Forelimb muscle (tissue), 1 donor: ENCODE results near the gene TRPM3. TPM values are rescaled to one million over a fixed set of nuclear protein-coding genes. Genes with fewer than 3 reads are reported as not detected.
A peak's percentile ranks its signal among the peaks of the same experiment; 100 is the strongest.

Source experiments
- DNase-seq: peaks from one replicate; pipeline ENCODE4 v3.0.0-alpha.2; 2013; ENCODE audit warnings: low read depth
- polyA plus RNA-seq: library from polyadenylated mRNA; unstranded; fragments of 120-200 nt; gene quantifications from one replicate; pipeline ENCODE4 v1.2.1, GENCODE V29; 2013; ENCODE audit not compliant: insufficient read length

Gene TRPM3
- polyA plus RNA-seq, 1 donor, result 0.19 TPM

GRCh38 chr9:71097671-71098070, 23.8 kb downstream of the TRPM3 start:
- no peak for DNase-seq

DNA sequence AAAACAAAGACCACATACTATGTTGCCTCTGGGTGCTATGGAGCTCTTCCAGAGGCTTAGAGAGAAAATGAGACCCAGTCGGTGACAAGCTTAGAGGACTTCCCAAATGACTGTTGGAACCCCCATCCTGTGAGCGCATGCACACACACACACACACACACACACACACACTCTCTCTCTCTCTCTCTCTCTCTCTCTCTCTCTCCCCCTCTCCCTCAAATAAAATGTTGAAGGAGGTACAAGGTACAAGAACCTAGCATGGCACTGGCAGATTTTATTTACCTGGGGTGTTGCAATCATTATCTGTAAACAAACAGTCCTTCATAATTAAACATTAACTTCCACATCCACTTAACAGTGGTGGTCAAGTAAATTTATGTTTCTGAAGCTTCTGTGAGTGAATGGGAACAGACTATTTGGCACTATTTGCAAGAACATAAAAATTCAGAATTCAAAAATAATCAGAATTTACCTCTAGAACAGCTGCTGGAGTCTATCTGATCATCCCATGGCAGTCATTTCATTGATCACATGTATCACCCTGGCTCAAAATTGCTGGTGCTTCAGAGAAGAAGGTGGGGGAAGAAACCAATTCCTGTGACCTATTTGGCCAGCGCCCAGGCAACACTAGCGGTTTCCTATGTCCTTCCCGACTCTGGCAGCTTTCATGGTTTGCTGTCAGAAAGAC, 24.9 kb downstream of the TRPM3 start:
- DNase-seq, result no peak

DNA sequence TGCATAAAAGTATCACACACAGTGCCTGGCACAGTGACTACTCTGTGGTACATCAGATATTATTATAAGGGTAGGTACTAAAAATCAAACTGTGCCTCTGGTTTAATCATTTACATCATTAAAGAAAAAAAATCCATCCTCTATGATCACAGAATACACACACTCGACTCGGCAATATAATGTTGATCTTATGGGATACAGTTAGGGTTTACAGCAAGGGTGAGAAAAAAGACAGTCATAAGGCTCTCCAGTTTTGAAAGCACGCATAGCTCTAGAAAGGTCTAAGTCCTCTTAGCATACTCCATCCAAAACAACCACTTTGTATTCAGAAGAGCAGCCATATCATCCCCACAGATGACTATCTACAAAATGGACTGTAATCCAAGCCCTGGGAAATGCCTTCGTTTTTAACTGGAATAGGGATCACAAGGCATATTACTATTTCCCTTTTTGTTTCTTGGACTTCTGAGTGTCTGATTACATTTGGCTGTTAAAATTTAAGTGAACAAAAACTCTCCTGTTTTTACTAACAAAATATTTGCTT, 26.6 kb downstream of the TRPM3 start:
- no peak for DNase-seq

DNA sequence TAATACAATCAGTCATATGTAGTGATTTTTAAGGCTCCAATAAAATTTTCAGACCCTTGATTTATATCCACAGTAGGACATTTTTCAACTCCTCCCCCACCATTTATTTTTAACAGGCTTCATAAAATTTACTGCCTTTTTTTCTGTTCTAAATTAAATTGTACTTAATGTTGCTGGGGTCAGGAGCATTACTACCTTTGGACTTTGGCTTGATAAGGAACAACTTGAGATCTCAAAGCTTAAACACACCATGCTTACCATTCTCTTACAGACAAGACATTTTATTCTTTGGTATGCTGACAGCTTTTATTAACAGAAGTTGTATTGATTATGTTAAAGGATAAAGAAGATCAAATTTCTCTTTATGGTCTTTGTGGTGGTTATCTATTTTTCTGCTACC, 30.5 kb downstream of the TRPM3 start:
- no peak for DNase-seq

- DNase-seq, result no peak
Measured at GRCh38 chr9:71079451-71079850, 42.0 kb downstream of the TRPM3 start.

GRCh38 chr9:71076096-71076495, 45.3 kb downstream of the TRPM3 start:
- DNase-seq, result no peak

DNA sequence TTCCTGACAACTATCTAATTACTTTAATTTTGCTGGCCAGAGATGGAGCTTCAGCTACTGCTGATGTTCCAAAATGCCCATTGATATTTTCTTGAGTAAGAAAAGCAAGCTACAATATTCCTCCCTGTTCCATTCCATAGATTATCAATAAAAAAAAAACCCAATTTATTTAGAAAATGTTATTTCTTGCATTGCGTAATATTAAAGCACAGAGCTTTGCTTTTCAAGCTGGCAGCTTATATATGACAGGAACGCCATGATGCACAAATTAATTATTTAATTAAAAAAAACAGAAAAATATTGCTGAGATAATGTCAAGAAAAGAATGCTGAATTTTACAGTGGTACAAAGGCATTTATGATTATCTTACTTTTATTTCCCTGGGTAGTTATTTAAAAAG, 47.9 kb downstream of the TRPM3 start:
- no peak for DNase-seq

DNA sequence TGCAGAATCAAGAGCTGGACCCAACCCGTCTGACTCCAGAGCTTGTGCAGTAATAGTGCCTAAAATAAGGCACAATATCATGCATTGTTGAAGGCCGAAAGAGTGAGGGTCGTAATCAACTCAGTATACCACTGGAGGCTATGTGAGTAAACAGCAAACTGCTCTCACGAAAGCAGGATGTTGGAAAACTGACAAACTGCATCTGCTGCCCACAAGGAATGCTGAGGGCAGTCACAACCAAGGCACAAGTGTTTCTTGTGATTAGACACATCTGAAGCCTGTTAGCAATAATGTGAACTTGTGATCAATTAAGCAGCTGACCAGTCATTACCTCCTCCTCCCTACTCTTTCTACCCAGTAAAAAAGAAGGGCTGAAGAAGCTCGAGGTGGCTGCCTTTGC, 48.8 kb downstream of the TRPM3 start:
- no peak for DNase-seq

GRCh38 chr9:71071633-71072032, 49.8 kb downstream of the TRPM3 start:
- DNase-seq, result no peak

- DNase-seq, result no peak
Measured at GRCh38 chr9:71058660-71059059, 62.8 kb downstream of the TRPM3 start.

DNA sequence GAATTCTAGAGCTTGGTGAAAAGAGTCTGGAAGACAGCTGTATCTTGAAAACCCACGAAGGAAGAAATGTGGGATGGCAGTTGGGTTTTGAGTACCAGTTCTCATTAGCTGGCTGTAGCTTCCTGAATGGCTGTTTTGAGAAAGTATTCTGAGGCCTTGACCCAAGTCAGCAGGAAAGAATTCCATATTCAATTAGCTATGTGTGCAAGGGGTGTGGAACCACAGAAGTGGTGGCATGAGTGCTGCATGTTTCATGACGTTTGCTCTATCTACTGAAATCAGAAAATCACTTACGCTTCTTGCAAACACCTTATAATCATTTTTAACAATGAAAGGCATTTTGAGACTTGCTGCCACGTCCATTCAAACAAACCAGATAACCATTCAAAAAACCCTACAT, 69.1 kb downstream of the TRPM3 start:
- DNase-seq, result no peak

DNA sequence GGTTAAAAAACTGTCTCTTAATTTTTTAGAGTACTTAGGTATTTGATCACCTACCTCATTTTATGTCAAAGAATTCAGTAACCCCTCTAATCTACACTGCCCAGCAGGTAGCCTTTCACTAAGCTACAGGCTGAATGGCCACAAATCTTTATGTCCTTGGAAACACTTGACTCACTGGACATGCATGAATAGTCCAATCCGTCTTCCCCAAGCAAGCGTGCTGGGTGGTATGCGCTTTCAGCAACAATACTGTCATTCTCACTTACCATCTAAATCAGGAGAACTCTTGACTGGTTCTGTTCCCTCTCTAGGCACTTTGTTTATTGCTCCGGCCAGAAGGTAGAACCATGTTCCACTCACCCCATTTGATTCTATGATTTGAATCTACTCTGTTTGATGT, 73.1 kb downstream of the TRPM3 start:
- no peak for DNase-seq

GRCh38 chr9:71042448-71042990, 78.9 kb downstream of the TRPM3 start:
- DNase-seq, result no peak

- no peak for DNase-seq
Measured at GRCh38 chr9:71037521-71037920, 83.9 kb downstream of the TRPM3 start.

DNA sequence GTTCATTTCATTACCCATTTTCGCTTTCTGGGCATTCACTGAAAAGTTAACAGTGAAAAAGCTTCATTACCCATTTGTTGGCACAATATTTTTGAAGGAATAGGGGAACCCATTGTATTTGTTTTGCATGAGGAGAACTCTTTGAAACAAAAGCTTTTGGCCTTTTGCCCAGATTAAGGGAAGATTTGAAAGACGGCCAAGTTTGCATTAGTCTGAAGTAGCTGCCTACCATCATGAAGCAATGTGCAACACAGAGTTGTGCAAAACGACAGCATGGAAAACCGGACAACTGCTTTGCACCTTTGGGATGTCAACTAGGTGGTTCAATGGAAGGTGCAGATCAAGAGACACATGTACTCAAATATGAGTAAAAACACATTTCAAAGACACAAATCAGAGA, 84.9 kb downstream of the TRPM3 start:
- peak; percentile 2 for DNase-seq

DNA sequence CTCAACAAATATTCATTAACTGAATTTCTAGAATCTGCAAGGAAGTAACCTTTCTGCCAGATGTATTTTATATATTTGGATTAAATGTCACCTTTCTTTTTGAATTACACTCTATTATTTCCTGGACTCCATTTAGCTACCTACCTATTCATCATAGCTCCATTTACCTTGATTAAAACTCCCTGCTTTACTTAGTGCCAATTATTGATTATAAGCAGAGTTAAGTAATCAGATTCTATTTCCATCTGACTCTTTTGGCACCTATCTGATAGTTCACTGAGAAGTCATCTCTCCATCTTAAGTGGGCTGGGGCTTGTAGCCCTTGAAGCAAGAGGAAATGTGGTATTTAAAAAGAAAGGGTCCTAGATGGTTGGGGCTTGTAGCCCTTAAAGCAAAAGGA, 88.6 kb downstream of the TRPM3 start:
- DNase-seq, result no peak

DNA sequence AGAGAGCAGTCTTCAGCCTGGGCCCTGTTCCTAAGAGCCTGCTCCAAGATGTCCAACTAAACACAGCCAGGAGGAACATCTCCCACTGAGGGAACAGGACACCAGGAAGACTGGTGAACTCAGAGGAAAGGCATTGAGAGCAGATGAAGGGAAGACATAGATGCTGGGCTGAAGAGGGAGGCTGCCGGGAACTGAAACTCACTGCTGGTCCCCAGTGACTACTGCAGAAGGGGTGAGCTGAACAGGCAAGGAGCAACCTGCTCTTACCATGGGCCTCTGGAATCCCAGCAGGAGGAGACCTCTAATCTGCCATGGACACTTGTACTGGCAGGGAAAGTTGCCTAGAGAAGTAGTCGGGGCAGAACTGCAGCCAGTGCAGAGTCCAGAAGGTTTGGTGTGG, 95.7 kb downstream of the TRPM3 start:
- no peak for DNase-seq

GRCh38 chr9:71025201-71025600, 96.2 kb downstream of the TRPM3 start:
- DNase-seq, result no peak

DNA sequence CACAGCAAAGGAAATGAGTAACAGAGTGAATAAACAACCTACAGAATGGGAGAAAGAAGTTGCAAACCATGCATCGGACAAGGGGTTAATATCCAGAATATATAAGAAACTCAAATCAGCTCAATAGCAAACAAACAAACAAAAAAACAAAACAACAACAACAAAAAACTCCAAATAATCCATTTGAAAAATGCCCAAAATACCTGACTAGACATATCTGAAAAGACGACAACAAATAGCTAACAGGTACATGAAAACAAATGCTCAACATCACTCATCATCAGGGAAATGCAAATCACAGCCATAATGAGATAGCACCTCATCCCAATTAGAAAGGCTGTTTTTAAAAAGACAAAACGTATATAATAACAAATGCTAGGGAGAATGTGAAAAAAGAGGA, 111.2 kb downstream of the TRPM3 start:
- DNase-seq, result no peak

DNA sequence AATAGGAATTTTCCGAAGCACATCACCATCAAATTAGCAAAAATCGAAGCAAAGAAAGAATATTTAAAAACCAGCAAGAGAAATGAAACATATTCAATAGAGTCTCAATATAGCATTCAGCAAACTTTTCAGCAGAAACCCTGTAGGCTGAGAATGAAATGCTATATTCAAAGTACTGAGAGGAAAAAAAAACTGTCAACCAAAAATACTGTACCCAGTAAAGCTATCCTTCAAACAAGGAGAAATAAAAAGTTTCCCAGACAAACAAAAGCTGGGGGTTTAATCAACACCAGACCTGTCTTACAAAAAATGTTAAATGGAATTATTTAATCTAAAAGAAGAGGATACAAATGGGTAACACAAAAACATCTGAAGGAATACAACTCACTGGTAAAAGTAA, 116.0 kb downstream of the TRPM3 start:
- no peak for DNase-seq

DNA sequence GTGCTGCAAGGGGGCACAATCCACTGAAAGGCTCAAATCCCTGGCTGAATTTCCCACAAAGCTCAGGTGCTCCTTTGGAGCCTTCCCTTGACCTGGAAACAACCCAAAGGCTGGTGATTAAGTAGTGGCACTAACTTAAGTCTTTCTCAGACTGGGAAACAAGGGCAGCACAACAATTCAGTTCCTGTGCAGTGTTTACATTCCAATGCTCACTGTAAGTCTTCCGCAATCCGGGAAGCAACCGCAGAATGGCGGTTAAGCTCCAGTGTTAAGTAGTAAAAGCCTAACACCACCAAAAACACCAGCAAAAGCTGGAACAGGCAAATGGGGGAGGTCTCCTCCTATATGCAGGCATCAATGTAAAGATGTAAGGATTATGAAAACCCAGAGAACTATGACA, 117.2 kb downstream of the TRPM3 start:
- DNase-seq, result no peak

GRCh38 chr9:71003346-71003745, 118.1 kb downstream of the TRPM3 start:
- no peak for DNase-seq

DNA sequence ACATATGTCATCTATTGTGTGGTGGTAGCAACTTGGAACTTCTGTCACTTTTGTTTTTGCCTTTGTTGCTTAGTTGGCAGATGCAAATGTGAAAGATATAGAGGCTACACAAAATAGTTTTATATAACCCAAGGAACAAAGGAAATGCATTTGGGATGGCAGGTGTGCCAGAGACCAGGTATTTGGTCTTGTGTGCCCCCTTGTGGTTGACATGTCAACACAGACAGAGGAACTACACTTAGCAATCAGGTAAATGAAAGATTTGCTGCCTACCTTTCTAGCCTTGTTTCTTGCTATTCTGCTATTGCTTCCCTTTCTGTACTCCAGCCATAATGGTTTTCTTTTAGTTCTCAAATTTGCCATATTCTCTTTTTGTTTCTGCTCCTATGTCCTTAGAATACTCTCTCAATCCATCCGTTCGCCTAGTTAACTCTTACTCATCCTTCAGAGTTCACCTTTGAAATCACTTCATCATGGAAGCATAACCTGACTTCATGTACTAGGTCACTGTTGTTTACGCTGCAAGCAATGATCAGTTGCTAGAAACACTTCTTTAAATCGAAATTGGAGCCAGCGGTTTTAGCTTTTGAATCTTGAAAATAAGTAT, 119.5 kb downstream of the TRPM3 start:
- no peak for DNase-seq
